PC-9 (cell line): Measurements from ENCODE around the gene HID1.

Experiments used
- CTCF ChIP-seq: fragments of 200-600 bp; sonication (generic); conservative IDR thresholded peaks from 2 replicates; pipeline ENCODE4 v1.6.1; 2017; ENCODE audit warnings: mixed run types, antibody characterized with exemption, mild to moderate bottlenecking, moderate library complexity
- EZH2 ChIP-seq: fragments of 200-600 bp; sonication (generic); IDR thresholded peaks from 2 replicates; pipeline ENCODE4 v1.8.0; 2017; ENCODE audit warnings: antibody characterized with exemption, low read depth

- TF ChIP-seq CTCF (no peak), EZH2 (no peak)
Measured at GRCh38 chr17:74992223-74992622, 19.7 kb upstream of the HID1 start.
